ENCODE results near the gene ACOXL.

GRCh38 chr2:110732422-110733413 is at the start of gene ACOXL:
- TF ChIP-seq EZH2 (IDR thresholded peaks at IDR 0.05; ENCODE audit: insufficient read depth, poor library complexity, severe bottlenecking) (peak; percentile 85), EZH2phosphoT487 (IDR thresholded peaks at IDR 0.05; ENCODE audit: insufficient read depth, low read depth) (no peak)
